Ishikawa (cell line): ENCODE results near the gene RIPK4.

Experiments used
- CEBPB ChIP-seq: IDR thresholded peaks from 2 replicates; pipeline ENCODE4 v1.6.1; 2012
- CREB1 ChIP-seq: IDR thresholded peaks from 2 replicates; pipeline ENCODE4 v1.6.1; 2012; ENCODE audit warnings: low read depth
- EGR1 ChIP-seq: IDR thresholded peaks from 2 replicates; pipeline ENCODE4 v1.6.1; 2012
- EP300 ChIP-seq: IDR thresholded peaks from 2 replicates; pipeline ENCODE4 v1.6.1; 2012; ENCODE audit warnings: borderline replicate concordance
- FOXM1 ChIP-seq: IDR thresholded peaks from 2 replicates; pipeline ENCODE4 v1.6.1; 2012; ENCODE audit warnings: low read depth, borderline replicate concordance
- MAX ChIP-seq: IDR thresholded peaks from 2 replicates; pipeline ENCODE4 v1.6.1; 2012
- NFIC ChIP-seq: IDR thresholded peaks from 2 replicates; pipeline ENCODE4 v1.6.1; 2012
- RAD21 ChIP-seq: IDR thresholded peaks from 2 replicates; pipeline ENCODE4 v1.6.1; 2012; ENCODE audit warnings: low read depth
- TAF1 ChIP-seq: IDR thresholded peaks from 2 replicates; pipeline ENCODE4 v1.6.1; 2012; ENCODE audit warnings: low read depth, mild to moderate bottlenecking
- TCF12 ChIP-seq: IDR thresholded peaks from 2 replicates; pipeline ENCODE4 v1.6.1; 2012; ENCODE audit warnings: low read depth
- TEAD4 ChIP-seq: IDR thresholded peaks from 2 replicates; pipeline ENCODE4 v1.6.1; 2012
- YY1 ChIP-seq: IDR thresholded peaks from 2 replicates; pipeline ENCODE4 v1.6.1; 2012; ENCODE audit warnings: low read depth
- ZBTB7A ChIP-seq: IDR thresholded peaks from 2 replicates; pipeline ENCODE4 v1.6.1; 2012; ENCODE audit warnings: low read depth
- TF ChIP-seq, protein P1 (sequence below): IDR thresholded peaks from 2 replicates; pipeline ENCODE4 v1.6.1; 2012
- TF ChIP-seq, protein P2 (sequence below): IDR thresholded peaks from 2 replicates; pipeline ENCODE4 v1.6.1; 2012; ENCODE audit warnings: low read depth, mild to moderate bottlenecking

RIPK4 gene

DNA sequence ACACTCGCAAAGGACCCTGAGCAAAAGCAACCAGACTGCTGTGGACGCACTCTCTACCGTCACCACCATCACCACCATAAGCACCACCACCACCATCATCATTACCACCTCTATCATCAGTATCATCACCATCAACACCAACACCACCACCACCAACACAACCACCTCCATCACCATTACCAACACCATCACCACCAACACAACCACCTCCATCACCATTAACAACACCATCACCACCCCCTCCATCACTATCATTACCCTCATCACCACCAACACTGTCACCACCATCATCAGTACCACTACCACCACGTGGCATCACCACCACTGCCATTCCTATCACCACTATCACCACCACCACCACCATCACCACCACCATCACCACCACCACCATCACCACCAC is 38.8 kb upstream of the RIPK4 start:
- no peak for TF ChIP-seq YY1
- no peak for TF ChIP-seq TCF12
- TF ChIP-seq MAX, result no peak
- no peak for TF ChIP-seq EGR1
- TF ChIP-seq ZBTB7A, result no peak
- TF ChIP-seq NFIC, result no peak
- no peak for TF ChIP-seq CREB1
- TF ChIP-seq TEAD4, result no peak
- TF ChIP-seq, protein P1, sequence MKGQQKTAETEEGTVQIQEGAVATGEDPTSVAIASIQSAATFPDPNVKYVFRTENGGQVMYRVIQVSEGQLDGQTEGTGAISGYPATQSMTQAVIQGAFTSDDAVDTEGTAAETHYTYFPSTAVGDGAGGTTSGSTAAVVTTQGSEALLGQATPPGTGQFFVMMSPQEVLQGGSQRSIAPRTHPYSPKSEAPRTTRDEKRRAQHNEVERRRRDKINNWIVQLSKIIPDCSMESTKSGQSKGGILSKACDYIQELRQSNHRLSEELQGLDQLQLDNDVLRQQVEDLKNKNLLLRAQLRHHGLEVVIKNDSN, result no peak
- TF ChIP-seq EP300, result no peak
- TF ChIP-seq TAF1, result no peak
- TF ChIP-seq CEBPB, result no peak
- TF ChIP-seq, protein P2, sequence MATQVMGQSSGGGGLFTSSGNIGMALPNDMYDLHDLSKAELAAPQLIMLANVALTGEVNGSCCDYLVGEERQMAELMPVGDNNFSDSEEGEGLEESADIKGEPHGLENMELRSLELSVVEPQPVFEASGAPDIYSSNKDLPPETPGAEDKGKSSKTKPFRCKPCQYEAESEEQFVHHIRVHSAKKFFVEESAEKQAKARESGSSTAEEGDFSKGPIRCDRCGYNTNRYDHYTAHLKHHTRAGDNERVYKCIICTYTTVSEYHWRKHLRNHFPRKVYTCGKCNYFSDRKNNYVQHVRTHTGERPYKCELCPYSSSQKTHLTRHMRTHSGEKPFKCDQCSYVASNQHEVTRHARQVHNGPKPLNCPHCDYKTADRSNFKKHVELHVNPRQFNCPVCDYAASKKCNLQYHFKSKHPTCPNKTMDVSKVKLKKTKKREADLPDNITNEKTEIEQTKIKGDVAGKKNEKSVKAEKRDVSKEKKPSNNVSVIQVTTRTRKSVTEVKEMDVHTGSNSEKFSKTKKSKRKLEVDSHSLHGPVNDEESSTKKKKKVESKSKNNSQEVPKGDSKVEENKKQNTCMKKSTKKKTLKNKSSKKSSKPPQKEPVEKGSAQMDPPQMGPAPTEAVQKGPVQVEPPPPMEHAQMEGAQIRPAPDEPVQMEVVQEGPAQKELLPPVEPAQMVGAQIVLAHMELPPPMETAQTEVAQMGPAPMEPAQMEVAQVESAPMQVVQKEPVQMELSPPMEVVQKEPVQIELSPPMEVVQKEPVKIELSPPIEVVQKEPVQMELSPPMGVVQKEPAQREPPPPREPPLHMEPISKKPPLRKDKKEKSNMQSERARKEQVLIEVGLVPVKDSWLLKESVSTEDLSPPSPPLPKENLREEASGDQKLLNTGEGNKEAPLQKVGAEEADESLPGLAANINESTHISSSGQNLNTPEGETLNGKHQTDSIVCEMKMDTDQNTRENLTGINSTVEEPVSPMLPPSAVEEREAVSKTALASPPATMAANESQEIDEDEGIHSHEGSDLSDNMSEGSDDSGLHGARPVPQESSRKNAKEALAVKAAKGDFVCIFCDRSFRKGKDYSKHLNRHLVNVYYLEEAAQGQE, result no peak
- no peak for TF ChIP-seq FOXM1

DNA sequence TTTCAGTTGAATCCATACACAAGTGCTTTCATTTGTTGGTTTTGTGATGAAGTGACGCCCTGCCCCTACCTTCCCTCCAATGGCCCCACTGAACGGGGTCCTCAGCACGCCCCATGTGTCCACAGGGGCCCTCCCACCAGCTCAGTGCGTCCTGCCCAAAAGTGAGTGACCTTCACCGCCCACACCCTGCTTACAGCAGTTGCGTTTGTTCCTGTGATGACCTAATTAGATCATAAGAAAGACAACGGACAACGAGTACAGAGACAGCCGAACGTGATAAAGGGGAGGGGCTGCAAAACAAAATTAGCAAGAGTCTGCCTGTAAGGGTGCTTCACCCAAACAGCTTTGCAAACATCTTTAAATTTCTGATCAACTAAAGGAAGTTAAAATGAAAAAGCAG is 38.2 kb upstream of the RIPK4 start:
- TF ChIP-seq, protein P1, result no peak
- no peak for TF ChIP-seq MAX
- no peak for TF ChIP-seq FOXM1
- no peak for TF ChIP-seq RAD21

GRCh38 chr21:41804381-41804780 is 37.5 kb upstream of the RIPK4 start:
- TF ChIP-seq RAD21 (no peak), TAF1 (no peak), CREB1 (no peak), NFIC (no peak), CEBPB (no peak), TCF12 (no peak), EP300 (no peak), EGR1 (no peak), TEAD4 (no peak), FOXM1 (no peak), ZBTB7A (no peak), MAX (no peak), YY1 (no peak)
- TF ChIP-seq, protein P1, result no peak
- TF ChIP-seq, protein P2, result no peak

- no peak for TF ChIP-seq FOXM1
- TF ChIP-seq CEBPB, result no peak
- TF ChIP-seq EGR1, result no peak
- TF ChIP-seq TEAD4, result no peak
Observed at GRCh38 chr21:41803316-41803715, 36.5 kb upstream of the RIPK4 start.

DNA sequence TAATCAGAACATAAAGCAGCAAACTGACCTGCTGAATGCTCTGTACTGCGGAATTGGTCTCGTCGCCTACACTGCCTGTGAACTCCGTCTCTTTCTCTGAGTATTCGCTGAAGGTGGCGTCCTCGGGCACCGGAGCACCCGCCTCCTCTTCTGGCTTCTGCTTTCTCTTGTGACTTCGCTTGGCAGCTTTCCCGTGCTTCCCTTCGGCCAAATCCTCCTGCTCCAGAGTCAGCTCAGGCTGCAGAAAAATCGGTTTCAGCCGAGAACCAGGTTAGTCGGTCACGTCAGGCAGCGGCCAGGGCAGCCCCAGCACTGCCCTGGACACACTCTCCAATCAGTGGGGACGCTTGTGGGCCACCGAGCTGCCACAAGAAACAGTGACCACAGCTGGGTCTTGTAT is 35.8 kb upstream of the RIPK4 start:
- TF ChIP-seq, protein P1, result no peak
- no peak for TF ChIP-seq CEBPB
- TF ChIP-seq TCF12, result no peak
- TF ChIP-seq, protein P2, result no peak
- no peak for TF ChIP-seq EP300
- TF ChIP-seq EGR1, result no peak
- TF ChIP-seq NFIC, result no peak
- TF ChIP-seq TAF1, result no peak
- no peak for TF ChIP-seq CREB1
- TF ChIP-seq TEAD4, result no peak
- no peak for TF ChIP-seq ZBTB7A
- no peak for TF ChIP-seq FOXM1
- no peak for TF ChIP-seq YY1
- TF ChIP-seq RAD21, result no peak
- TF ChIP-seq MAX, result no peak
